Osteoblast (primary cell): ENCODE results near the gene SPATS1. TPM values are rescaled to one million over a fixed set of nuclear protein-coding genes. Genes with fewer than 3 reads are reported as not detected.

Source experiments
- DNase-seq: peaks from one replicate; pipeline ENCODE4 v3.0.0; 2011; ENCODE audit warnings: low spot score, mixed read lengths; ENCODE audit not compliant: insufficient read length; ENCODE audit errors: missing footprints
- H2AFZ ChIP-seq: 2 replicates; pipeline ENCODE4 v1.6.0; 2011; ENCODE audit warnings: mild to moderate bottlenecking, low read length
- H3K27ac ChIP-seq: 2 replicates; pipeline ENCODE4 v1.5.1; 2011; ENCODE audit warnings: mild to moderate bottlenecking, low read depth, low read length, moderate library complexity
- H3K27me3 ChIP-seq: 2 replicates; pipeline ENCODE4 v1.6.0; 2012; ENCODE audit warnings: mild to moderate bottlenecking, control low read depth, inconsistent platforms, low read length, moderate library complexity; ENCODE audit not compliant: insufficient read depth
- H3K36me3 ChIP-seq: 2 replicates; pipeline ENCODE4 v1.5.1; 2011; ENCODE audit warnings: mild to moderate bottlenecking, low read length, control low read depth, moderate library complexity; ENCODE audit not compliant: insufficient read depth
- H3K4me1 ChIP-seq: 2 replicates; pipeline ENCODE4 v1.5.1; 2011; ENCODE audit warnings: mild to moderate bottlenecking, low read length, control low read depth, moderate library complexity; ENCODE audit not compliant: insufficient read depth
- H3K4me2 ChIP-seq: 2 replicates; pipeline ENCODE4 v1.6.0; 2011; ENCODE audit warnings: mild to moderate bottlenecking, low read length; ENCODE audit not compliant: insufficient read depth
- H3K4me3 ChIP-seq: fragments of 200-600 bp; sonication (generic); 3 replicates; pipeline ENCODE4 v1.5.1; 2012; ENCODE audit warnings: mild to moderate bottlenecking, low read length, inconsistent platforms; ENCODE audit not compliant: insufficient read depth
- H3K79me2 ChIP-seq: 2 replicates; pipeline ENCODE4 v1.6.0; 2012; ENCODE audit warnings: mild to moderate bottlenecking, low read length, control low read depth, inconsistent platforms; ENCODE audit not compliant: insufficient read depth
- H3K9me3 ChIP-seq: 2 replicates; pipeline ENCODE4 v1.5.1; 2011; ENCODE audit warnings: low read depth, low read length, control low read depth
- H4K20me1 ChIP-seq: 2 replicates; pipeline ENCODE4 v1.6.0; 2012; ENCODE audit warnings: mild to moderate bottlenecking, low read length, control low read depth; ENCODE audit not compliant: insufficient read depth
- CTCF ChIP-seq: IDR thresholded peaks from 2 replicates; pipeline ENCODE4 v1.5.1; 2011; ENCODE audit warnings: mild to moderate bottlenecking, low read depth, low read length, moderate library complexity; ENCODE audit errors: extremely low read depth
- total RNA-seq: library from RNA; depleted of rRNA; stranded (reverse); fragments of >200 nt; gene quantifications from 2 replicates; pipeline ENCODE4 v1.2.3, GENCODE V29; 2012

The SPATS1 gene
- total RNA-seq, 1 donor: not detected

- no peak for DNase-seq
- Histone ChIP-seq H4K20me1 (no peaks in the 10 kb centered on the region), H3K27ac (no peak overlapping the region), H3K36me3 (no peaks in the 10 kb centered on the region), H3K27me3 (peaks cover 23% of the 10 kb centered on the region), H2AFZ (no peak overlapping the region), H3K4me2 (no peak overlapping the region), H3K4me3 (no peak overlapping the region), H3K9me3 (no peaks in the 10 kb centered on the region), H3K79me2 (no peaks in the 10 kb centered on the region), H3K4me1 (no peaks in the 10 kb centered on the region)
- TF ChIP-seq CTCF: no peak
Measured at GRCh38 chr6:44355640-44356039, 13.2 kb downstream of the SPATS1 start.

GRCh38 chr6:44356487-44356886, 14.0 kb downstream of the SPATS1 start:
- Histone ChIP-seq H3K36me3 (no peaks in the 10 kb centered on the region), H3K27me3 (peaks cover 31% of the 10 kb centered on the region), H3K9me3 (no peaks in the 10 kb centered on the region), H3K4me2 (no peak overlapping the region), H2AFZ (no peak overlapping the region), H3K79me2 (no peaks in the 10 kb centered on the region), H4K20me1 (no peaks in the 10 kb centered on the region), H3K4me1 (no peaks in the 10 kb centered on the region), H3K4me3 (no peak overlapping the region), H3K27ac (no peak overlapping the region)
- no peak for DNase-seq
- no peak for TF ChIP-seq CTCF

GRCh38 chr6:44359973-44360372, 17.5 kb downstream of the SPATS1 start:
- no peak overlapping the region for H2AFZ ChIP-seq

GRCh38 chr6:44361947-44362346, 19.5 kb downstream of the SPATS1 start:
- Histone ChIP-seq H3K4me3 (no peak overlapping the region), H4K20me1 (no peaks in the 10 kb centered on the region), H3K79me2 (no peaks in the 10 kb centered on the region), H3K4me2 (no peak overlapping the region), H3K27me3 (peaks cover 32% of the 10 kb centered on the region), H3K4me1 (no peaks in the 10 kb centered on the region), H3K36me3 (no peaks in the 10 kb centered on the region), H3K27ac (no peak overlapping the region), H2AFZ (no peak overlapping the region), H3K9me3 (no peaks in the 10 kb centered on the region)
- TF ChIP-seq CTCF: no peak
- no peak for DNase-seq

More at GRCh38 chr6:44359973-44360372, 17.5 kb downstream of the SPATS1 start:
- Histone ChIP-seq H3K4me3 (no peak overlapping the region), H3K36me3 (no peaks in the 10 kb centered on the region), H3K27ac (no peak overlapping the region), H3K4me2 (no peak overlapping the region), H3K27me3 (peaks cover 34% of the 10 kb centered on the region), H3K79me2 (no peaks in the 10 kb centered on the region), H3K9me3 (no peaks in the 10 kb centered on the region), H3K4me1 (no peaks in the 10 kb centered on the region), H4K20me1 (no peaks in the 10 kb centered on the region)
- no peak for DNase-seq
- no peak for TF ChIP-seq CTCF
